GM12878 (cell line): ENCODE measurements around the gene LY9. TPM values are rescaled to one million over a fixed set of nuclear protein-coding genes. Genes with fewer than 3 reads are reported as not detected.

Source experiments
- CEBPZ ChIP-seq: fragments of 150-350 bp; IDR thresholded peaks from 2 replicates; pipeline ENCODE4 v1.6.1; 2016; ENCODE audit warnings: low read depth, low read length
- CREM ChIP-seq: IDR thresholded peaks from 2 replicates; pipeline ENCODE4 v1.6.1; 2014; ENCODE audit warnings: antibody characterized with exemption, low read depth
- HDAC2 ChIP-seq: fragments of 200-600 bp; sonication (generic); IDR thresholded peaks from 2 replicates; pipeline ENCODE4 v1.6.1; 2017
- KAT2A ChIP-seq: conservative IDR thresholded peaks from 2 replicates; pipeline ENCODE4 v1.6.1; 2011; ENCODE audit warnings: low read depth, low read length; ENCODE audit not compliant: control insufficient read depth
- NFYA ChIP-seq: IDR thresholded peaks from 2 replicates; pipeline ENCODE4 v1.6.1; 2011; ENCODE audit warnings: low read depth, mild to moderate bottlenecking, low read length, improper control_type of control experiment, borderline replicate concordance
- PML ChIP-seq: IDR thresholded peaks from 2 replicates; pipeline ENCODE4 v1.6.1; 2012; ENCODE audit warnings: low read length, inconsistent platforms
- PRDM15 ChIP-seq: fragments of 450-650 bp; formaldehyde crosslinking; IDR thresholded peaks from 2 replicates; pipeline ENCODE4 v1.4.0; 2020; ENCODE audit warnings: mild to moderate bottlenecking, moderate library complexity
- RELB ChIP-seq: fragments of 450-650 bp; IDR thresholded peaks from 2 replicates; pipeline ENCODE4 v1.6.1; 2017; ENCODE audit warnings: low read depth, mild to moderate bottlenecking, moderate library complexity
- REST ChIP-seq: IDR thresholded peaks from 2 replicates; pipeline ENCODE4 v1.6.1; 2012; ENCODE audit warnings: mild to moderate bottlenecking, low read depth, low read length
- SREBF2 ChIP-seq: IDR thresholded peaks from 2 replicates; pipeline ENCODE4 v1.6.1; 2012; ENCODE audit warnings: mild to moderate bottlenecking, low read length
- WRNIP1 ChIP-seq: IDR thresholded peaks from 2 replicates; pipeline ENCODE4 v1.6.1; 2011; ENCODE audit warnings: low read depth, low read length, improper control_type of control experiment, borderline replicate concordance
- polyA plus RNA-seq, 11 experiments: library from polyadenylated mRNA; depleted of rRNA in 4 of 11; unstranded in 6 of 11; stranded (reverse) in 5 of 11; fragments of >200 nt; fragmentation: Nextera tagmentation in 4 of 11; fragmentation: Illumina TruSeq in 1 of 11; extraction: Ambion mirVana in 4 of 11; extraction: Trizol in 1 of 11; gene quantifications; 1 replicate in 1 of 11; 2 replicates in 10 of 11; pipeline versions ENCODE4 v1.2.1 to v1.2.3, GENCODE V29; 2011 to 2016; ENCODE audit warnings: inconsistent platforms in 2 of 11, missing spikeins in 2 of 11, low read depth in 1 of 11
- total RNA-seq, 4 experiments: library from RNA; depleted of rRNA in 3 of 4; stranded (reverse); fragments of >200 nt in 3 of 4; fragmentation: Illumina TruSeq in 1 of 4; extraction: Trizol in 1 of 4; gene quantifications; 2 replicates each; pipeline versions ENCODE4 v1.2.1 to v1.2.3, GENCODE V29; 2013 to 2021
- TF ChIP-seq, protein P1 (sequence below): fragments of 450-650 bp; IDR thresholded peaks from 2 replicates; pipeline ENCODE4 v1.6.1; 2014; ENCODE audit warnings: mild to moderate bottlenecking
- TF ChIP-seq, protein P2 (sequence below): fragments of 450-650 bp; formaldehyde crosslinking; IDR thresholded peaks from 2 replicates; pipeline ENCODE4 v1.4.0; 2022; ENCODE audit warnings: mild to moderate bottlenecking, moderate library complexity

LY9 gene
- total and polyA plus RNA-seq, 10 of the 15 experiments (the other 5 are each of a cell fraction or from before 2014, with no cell fraction given), result 2.7 to 12.5 (median 9.0) TPM

DNA sequence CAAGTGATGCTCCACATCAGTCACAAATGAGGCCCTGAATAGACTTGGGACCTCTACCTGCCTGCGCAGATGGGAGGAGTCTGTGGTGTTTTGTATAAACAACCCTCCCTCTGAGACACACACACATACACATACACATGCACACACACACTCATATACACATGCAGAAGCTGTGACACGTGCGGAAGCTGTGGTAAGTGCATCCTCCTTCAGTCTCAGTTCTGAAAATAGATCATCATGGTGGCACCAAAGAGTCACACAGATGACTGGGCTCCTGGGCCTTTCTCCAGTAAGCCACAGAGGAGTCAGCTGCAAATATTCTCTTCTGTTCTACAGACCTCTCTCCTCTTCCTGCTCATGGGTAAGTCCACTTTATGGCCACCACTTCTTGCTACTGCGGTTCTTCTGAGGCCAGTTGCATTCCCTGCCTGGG lies at the start of gene LY9 (continued):
- TF ChIP-seq, protein P1, sequence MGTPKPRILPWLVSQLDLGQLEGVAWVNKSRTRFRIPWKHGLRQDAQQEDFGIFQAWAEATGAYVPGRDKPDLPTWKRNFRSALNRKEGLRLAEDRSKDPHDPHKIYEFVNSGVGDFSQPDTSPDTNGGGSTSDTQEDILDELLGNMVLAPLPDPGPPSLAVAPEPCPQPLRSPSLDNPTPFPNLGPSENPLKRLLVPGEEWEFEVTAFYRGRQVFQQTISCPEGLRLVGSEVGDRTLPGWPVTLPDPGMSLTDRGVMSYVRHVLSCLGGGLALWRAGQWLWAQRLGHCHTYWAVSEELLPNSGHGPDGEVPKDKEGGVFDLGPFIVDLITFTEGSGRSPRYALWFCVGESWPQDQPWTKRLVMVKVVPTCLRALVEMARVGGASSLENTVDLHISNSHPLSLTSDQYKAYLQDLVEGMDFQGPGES, result no peak
- TF ChIP-seq CEBPZ (no peak), KAT2A (no peak), HDAC2 (no peak), PRDM15 (CRISPR knock-in tag) (no peak), WRNIP1 (no peak), NFYA (no peak), CREM (peak; percentile 97), PML (0 out of 2 replicates have a peak, but pooled peaks have one; percentile 45), SREBF2 (no peak), REST (no peak), RELB (peak; percentile 83)
- TF ChIP-seq, protein P2, sequence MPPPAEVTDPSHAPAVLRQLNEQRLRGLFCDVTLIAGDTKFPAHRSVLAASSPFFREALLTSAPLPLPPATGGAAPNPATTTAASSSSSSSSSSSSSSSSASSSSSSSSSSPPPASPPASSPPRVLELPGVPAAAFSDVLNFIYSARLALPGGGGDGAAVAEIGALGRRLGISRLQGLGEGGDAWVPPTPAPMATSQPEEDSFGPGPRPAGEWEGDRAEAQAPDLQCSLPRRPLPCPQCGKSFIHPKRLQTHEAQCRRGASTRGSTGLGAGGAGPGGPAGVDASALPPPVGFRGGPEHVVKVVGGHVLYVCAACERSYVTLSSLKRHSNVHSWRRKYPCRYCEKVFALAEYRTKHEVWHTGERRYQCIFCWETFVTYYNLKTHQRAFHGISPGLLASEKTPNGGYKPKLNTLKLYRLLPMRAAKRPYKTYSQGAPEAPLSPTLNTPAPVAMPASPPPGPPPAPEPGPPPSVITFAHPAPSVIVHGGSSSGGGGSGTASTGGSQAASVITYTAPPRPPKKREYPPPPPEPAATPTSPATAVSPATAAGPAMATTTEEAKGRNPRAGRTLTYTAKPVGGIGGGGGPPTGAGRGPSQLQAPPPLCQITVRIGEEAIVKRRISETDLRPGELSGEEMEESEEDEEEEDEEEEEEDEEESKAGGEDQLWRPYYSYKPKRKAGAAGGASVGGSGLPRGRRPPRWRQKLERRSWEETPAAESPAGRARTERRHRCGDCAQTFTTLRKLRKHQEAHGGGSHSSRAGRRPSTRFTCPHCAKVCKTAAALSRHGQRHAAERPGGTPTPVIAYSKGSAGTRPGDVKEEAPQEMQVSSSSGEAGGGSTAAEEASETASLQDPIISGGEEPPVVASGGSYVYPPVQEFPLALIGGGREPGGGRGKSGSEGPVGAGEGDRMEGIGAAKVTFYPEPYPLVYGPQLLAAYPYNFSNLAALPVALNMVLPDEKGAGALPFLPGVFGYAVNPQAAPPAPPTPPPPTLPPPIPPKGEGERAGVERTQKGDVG (CRISPR knock-in tag), result no peak
